Stimulated activated CD8-positive, alpha-beta memory T cell treated with anti-CD3 and anti-CD28 coated beads, Interleukin-7, amount 100 ng/mL, for 48 hours (primary cell): Measurements from ENCODE around the gene COPS3.

Experiments
- DNase-seq, 2 donors: peaks; one replicate each; pipeline ENCODE4 v3.0.0-alpha.2; 2020; ENCODE audit warnings: low read depth in 1 of 2; ENCODE audit errors: extremely low read depth in 1 of 2

COPS3 gene

DNA sequence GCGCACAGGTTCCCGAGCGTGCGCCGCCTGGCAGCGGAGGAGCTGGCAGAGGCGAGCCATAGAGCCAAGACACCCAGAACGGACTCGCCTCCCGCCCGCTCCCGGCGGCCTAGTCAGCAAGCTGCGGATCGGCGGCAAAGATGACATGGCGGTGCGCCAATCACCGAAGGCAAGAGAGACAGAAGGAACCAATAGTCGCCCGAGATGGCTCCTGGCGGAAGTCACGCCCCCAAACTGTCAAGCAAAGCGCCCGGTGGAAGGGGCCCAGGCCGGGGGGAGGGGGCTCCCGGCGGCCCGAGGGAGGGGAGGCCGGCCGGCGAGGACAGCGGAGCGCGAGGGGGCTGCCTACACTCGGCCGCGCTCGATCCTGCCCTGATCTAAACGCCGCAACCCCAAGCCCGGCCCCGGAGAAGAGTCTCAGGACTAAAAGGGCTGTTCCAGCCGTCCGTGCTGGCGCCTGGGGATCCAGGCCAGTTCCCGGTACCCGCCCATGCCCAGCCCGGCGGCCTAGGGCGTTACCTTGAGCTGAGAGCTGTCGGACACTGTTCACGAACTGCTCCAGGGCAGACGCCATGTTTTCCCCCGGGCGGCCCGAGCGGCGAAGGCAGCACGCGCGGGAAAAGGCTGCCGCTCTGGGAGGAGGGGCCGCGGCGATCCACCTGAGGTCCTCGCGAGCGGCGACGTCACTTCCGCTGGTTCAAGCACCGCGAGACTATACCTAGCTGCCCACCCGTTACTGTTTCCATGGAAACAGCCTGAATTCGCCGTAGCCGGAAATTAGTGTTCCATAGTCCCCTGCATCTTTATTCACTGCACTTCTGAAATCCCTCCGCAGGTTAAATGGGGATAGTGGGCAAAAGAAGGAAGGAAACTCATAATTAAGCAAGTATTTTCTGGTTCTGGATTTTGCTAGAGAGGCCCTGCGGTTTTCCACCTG, at the start of gene COPS3:
COPS3 (minus strand) TSS at position 634 of the 937 bp plus-strand sequence; CDS start at position 574, 60 bp downstream.
- peak; percentile 92 to 96 for DNase-seq

DNA sequence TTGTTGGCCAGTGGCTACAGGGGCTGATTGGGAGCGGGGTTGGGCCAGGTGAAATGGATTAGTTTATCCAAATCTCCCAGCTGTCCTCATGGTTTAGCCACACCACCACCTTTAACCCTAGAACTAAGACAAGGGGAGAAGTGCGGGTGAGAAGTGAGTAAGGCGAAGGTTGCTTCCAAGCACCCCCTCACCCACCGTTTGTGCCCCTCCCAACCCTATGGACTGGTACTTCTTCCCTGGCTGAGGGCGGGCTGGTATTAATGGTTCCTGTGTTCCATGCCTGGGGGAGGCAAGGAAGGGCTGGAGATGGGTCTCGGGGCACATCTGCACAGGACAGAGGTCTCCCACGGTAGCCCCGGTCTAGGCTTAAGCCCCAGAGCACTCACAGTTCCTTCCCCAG, 47.2 kb upstream of the COPS3 start:
- no peak for DNase-seq

DNA sequence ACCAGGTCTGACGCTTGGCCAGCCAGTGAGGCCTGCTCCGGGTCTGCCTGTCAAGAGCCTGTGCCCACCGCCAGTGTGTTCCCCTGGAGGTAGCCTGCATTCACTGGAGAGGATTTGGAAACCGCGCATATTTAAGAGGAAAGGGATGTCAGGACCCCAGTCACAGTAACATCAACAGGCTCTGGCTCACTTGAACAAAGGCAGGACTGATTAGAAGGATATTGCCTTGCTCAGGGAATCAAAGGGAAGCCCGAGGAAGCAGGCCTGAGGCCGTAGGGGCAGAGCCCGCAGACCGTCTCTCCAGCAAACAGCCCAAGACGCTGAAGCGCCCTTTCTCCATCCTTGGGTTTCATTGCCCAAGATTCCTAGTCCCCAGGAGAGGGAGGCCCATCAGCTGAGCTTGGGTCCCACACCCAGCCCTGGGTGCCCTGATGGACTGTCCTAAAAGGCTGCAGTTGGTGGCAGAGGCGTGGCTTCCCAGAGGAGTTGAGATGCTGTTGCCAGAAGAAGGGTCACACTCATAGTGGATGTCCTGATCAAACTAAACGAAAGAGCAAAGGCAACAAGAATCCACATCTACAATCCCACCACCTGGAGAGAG, 45.3 kb upstream of the COPS3 start:
- DNase-seq: no peak

DNA sequence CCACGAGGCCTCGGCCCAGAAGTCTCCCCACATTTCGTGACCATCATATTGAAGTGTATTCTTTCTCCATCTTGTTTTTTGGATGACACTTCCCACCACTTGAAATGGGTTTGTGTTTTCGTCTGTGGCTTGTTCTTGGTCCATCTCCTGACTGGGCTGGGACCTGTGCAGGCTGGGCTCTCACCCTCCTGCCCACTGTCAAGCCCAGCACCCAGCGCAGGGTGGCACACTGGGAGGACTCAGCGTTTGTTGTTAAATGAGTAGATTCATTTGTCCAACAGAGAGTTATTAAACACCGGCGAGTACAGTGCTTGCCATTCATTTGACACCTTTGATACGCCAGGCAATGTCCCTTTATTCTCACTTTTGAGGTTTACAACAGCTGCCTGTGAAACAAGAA, 44.8 kb upstream of the COPS3 start:
- DNase-seq: no peak

DNA sequence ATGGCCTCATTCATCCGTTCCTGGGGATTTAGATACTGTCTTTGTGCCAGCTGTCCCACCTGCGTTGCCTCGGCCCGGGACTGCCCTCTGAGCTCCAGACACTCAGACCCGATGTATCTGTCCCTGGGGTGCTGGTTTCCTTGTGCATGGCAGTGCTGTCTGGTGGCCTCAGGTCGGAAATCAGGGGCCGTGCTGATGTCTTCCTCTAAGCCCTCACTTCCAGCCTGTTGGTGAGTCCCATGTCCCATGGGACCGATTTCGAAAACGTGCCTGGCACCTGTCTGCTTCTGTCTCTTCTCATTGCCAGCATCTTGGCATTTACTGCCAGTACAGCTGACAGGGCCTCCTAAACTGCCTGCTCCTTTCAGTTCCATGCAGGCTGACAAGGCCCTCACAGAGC, 44.2 kb upstream of the COPS3 start:
- DNase-seq: no peak

DNA sequence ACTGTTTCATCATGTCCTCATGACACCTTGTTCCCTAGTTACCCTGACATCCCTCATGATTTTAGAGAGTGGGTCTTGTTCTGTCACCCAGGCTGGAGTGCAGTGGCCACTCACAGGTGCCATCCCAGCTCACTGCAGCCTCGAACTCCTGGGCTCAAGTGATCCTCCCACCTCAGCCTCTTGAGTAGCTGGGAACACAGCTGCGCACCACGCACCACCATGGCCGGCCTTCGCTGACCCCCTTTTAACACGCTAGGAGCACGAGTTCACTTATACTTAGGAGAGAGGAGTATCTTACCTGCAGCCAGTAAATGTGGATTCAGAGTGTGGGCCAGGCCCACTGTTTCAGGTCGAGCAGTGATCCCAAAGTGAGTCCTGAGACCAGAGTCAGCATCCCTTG, 43.6 kb upstream of the COPS3 start:
- DNase-seq: no peak

DNA sequence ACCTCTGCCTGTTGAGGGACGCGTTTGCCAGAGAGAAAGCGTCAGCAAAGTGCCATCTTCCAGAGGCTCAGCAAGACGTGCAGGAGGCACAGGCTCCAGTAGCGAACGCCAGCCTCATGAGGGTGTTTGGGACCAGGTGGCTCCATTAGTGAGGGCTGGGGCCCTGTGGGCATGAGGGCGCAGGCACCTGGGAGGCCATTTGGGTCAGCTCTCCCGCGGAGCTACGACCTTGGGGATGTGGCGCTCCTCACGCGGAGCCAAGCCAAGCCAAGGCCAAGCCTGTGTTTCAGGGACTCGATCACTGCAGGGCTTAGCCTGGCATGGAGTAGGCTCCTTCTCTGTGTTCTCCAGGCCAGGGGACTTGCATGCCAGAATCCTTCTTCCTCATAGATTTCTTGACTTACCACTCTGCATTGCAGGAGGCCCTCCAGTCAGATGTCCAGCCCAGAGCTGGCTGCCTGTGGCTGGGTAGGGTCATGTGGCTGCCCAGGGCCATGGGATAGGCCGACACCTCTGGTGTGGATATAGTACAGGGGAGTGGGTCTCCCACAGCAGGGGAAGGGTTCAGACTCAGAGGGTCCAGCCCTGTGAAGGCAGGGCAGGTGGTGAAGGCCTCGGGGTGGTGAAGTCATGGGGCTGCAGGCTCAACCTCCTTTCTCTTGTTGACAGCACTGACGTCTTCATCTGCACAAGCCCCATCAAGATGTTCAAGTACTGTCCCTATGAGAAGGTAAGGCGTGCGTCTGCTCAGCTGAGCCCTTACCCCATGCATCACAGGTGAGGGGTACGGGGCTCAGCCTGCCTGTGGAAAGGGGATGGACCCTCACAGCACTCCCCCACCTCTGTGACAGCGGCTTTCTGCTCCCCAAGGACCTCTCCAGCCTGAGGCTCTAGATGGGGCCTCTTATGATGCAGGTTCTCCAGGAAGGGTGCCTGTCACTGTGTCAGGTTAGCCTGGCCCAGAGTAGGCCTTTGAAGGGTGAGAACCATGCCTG, 41.8 kb upstream of the COPS3 start:
- no peak for DNase-seq

DNA sequence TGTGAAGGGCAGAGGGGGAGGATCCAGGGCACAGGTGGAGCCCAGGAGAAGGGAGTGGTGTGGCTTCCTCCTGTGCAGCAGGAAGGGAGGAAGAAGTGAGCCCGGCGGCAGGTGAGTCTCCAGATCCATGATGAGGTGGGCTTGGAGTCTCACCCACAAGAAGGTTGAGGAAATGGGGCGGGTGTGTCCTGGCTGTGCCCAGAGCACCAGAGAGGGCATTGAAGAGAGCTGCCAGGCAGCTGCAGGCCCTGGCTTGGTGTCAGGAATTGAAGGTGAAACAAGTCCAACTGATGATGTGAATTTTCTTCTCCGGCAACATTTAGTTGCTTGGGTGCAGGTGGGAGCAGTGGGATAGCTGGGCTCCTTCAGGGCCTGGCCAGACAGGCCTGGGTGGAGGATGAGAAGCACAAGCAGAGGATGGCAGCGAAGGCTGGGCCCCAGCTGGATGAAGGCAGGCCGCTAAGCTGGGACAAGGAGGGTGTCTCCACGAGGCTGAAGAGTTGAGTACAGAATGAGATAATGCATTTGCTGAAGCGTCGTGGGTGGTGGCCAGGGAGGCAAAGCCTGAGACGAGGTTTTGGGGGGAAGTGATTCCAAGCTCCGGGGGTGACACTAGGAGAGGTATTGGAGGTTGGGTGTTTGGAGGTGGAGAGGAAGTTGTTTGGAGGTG, 40.4 kb upstream of the COPS3 start:
- no peak for DNase-seq

DNA sequence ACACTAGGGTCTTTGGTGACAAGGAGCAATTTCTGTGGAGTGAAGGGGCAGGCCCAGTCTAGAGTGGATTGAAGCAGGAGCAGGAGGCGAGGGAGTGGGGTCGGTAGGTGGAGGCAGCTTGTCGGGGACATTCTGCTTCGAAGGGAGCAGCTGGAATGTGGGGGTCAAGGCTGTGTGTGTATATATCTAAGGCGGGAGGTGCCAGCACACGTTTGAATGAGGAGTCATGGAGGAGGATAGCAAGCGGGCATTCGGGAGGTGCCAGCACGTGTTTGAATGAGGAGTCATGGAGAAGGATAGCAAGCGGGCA, 39.8 kb upstream of the COPS3 start:
- no peak for DNase-seq

DNA sequence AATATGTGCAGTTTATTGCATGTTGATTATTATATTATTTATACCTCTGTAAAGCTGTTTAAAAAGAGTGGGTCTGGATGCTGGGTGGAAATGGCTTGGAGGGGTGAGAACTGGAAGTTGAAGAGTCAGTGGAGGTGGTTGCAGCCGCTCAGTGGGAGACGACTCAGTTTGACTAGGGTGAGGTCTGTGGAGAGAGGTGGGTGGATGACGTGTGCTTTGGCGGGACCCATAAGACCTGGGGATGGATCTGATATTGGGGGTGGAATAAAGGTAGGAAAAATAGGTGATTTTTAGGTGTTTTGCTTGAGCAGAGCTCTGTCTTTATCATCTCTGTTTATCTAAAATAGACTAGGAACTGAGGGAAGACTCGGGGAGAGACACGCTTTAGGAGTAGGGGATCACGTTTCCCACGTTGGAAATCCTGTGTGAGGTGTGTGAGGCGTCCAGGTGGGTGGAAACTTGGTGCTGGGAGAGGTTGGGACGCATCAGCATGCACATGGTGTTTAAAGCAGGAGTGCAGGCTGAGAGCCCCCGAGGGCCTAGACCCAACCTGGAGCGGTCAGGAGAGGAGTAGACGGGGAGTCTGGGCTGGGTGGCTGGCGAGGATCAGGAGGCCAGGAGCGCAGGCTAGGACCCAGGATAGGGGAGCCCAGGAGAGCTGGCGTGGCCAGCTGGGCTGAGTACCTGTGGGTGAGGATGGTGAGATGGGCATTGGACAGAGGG, 39.3 kb upstream of the COPS3 start:
- no peak for DNase-seq

DNA sequence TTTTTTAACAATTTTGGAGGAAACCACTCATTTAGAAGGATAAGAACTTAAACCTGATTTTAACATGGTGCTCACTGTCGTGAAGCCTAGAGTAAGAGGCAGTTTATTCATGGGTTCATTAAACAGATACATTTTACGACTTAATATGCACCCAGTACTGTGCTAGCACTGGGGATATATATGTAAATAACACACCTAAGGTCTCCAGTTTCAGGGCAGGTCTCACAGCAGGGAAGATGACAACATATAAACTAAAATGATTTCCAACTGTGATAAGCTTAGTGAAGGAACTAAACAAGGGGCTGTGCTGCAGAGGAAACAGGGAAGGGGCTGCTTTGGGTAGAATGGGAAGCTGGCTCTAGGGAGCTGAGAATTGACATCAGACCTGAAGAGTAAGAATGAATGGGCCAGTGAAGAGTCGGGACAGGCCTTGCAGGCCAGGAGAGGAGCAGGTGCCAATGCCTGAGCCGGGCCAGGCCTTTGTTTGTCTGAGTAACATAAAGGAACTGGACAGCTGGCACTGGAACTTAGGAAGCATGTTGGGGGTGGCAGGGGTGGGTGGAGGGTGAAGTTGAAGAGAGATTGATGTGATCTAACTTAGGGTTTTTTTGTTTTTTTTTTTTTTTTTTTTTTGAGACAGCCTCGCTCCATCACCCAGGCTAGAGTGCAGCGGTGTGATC, 34.2 kb upstream of the COPS3 start:
- DNase-seq: no peak

DNA sequence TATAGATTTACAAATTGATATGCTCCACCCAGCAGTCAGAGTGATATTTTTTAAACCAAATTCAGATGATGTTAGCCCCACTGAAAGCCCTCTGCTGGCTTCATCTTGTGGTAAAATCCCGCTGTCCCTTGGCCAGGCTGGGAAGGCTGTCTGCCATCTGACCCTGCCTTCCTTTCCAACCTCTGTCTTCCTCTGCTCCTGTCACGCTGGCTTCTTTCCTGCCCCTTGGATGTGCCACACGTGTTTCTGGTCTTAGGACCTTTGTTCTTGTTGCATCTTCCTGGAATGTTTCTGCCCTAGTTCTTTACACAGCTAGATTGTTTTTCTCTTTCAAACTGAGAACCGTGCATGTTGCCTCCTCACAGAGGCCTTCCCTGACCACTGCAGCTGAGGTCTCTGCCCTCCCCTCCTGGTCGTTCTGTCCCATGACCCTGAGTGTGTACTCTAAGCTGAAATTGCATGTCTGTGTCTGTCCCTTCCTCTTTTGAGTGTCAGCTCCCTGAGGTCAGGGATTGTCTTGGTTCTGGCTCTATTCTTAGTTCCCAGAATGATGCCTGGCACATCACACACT, 33.5 kb upstream of the COPS3 start:
- DNase-seq: no peak

DNA sequence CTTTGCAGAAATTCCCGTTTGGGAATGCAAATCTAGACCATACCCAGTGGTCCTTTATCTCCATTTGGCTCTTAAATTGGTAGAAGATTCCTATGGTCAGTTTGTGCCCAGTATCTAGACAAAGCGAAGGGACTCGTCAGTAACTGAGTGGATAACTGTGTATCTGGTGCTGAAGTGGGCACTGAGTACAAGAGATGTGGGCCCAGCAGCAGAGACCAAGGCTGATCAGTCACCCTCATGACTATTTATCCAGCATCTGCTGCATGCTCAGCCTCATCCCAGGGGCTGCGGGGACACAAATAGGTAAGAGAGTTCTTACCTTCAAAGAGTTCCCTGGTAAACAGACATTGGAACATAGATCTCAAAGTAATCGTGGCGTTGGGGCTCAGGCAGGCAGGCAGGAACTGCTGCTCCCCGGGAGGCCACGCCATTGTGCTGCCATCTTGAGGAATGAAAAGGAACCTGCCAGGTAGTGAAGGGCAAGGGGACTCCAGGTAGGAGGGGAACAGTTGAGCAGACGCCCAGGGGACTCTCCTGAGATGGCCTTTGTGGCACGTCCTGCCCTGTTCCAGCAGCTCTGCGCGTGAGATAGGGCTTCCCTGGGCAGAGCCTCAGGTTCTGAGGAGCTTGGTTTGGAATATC, 32.4 kb upstream of the COPS3 start:
- DNase-seq: peak; percentile 30 to 58

DNA sequence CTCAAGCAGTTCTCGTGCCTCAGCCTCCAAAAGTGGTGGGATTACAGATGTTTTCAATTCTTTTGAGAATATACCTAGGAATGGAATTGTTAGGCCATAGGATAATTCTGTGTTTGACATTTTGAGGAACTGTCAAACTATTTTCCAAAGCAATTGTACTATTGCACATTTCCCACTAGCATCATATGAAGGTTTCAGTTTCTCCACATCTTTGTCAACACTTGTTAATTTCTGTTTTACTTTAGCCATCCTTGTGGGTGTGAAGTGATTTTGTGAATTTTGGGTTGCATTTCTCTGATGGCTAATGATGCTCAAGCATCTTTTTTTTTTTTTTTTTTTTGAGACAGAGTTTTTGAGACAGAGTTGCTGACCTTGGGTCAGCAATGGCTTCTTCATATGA, 28.3 kb upstream of the COPS3 start:
- DNase-seq: no peak

DNA sequence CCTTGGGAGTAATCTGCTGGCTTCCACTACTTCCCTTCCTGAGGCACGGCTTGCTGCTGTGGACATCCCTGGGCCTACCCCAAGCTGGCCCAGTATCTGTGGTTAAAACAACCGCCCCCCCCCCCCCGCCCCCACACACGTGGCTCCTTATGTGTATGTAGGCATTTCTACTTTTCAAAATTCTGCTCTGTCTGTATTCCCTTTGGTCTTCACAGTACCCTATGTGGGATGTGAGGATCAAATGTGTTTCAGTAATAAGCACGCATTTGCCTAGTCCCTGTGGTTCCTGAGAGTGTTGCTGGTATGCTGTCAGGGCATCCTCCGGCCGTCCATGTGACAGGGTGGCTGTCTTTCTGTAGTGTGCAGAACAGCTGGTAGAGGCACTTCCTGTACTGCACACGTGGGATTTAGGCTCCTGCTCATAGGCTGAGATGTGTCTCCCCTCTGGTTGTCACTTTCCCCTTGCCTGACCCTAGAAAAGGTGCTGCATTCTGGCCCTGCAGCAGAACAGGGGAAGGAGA, 24.3 kb upstream of the COPS3 start:
- peak in 1 of 2 donors; percentile 52 for DNase-seq

DNA sequence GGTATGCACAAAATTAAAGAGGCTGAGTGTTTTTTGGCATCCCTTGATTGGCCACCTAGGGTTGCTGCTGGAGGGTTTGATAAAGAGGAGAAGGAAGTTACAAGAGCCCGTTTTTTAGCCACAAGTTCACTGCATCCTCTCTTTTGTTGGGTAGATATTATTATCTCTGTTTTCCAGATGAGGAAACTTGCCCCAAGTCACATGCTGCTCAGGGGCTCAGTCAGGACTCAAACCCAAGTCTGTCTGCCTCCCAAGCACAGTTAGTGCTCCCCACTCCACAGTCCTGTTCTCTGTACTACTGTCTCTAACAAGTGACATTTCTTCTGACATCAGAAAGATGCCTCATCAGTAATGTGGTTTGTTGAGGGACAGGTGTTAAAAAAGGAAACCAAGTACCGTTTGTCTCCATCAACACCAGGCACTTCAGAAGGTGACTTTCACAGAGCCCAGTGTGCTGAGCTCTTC, 23.5 kb upstream of the COPS3 start:
- no peak for DNase-seq

DNA sequence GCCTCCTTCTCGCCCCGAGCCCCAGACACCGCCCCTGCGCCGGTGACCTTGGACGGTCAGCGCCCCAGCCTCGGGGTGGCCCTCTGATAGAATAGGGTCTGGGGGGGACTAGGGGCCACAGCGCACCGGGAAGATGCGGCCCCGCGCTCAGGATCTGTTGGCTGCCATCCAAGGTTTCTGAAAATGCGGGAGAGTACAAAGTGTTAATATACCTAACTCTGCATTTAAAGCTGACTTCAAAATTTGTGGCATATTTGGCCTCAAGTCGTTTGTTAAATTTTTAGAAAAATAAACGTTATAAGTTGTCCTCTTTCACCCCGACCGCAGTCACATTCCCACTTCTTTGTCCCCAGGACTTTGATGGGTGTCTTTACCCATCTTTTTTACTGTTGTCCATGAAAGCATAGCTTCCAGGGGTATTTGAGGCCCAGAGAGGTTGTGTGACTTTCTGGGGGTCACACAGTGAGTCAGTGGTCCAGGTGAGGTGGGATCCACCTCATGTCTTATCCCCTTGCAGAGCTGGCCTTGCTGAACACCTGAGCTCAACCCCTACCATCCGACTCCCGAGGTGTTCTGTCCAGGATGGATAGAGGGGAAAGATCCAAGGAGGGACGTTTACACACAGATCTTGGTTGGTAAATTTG, 22.9 kb upstream of the COPS3 start:
- no peak for DNase-seq
